CMK (cell line): ENCODE results near the gene ASMTL.
"Not testable (repeated sequence)": the region's sequence is repeated elsewhere in the genome, so short reads cannot be mapped to it uniquely, and the experiment has no call there.

Experiments
- DNase-seq: peaks from one replicate; pipeline ENCODE4 v3.0.0-alpha.2; 2010; ENCODE audit warnings: low read depth

Gene ASMTL

DNA sequence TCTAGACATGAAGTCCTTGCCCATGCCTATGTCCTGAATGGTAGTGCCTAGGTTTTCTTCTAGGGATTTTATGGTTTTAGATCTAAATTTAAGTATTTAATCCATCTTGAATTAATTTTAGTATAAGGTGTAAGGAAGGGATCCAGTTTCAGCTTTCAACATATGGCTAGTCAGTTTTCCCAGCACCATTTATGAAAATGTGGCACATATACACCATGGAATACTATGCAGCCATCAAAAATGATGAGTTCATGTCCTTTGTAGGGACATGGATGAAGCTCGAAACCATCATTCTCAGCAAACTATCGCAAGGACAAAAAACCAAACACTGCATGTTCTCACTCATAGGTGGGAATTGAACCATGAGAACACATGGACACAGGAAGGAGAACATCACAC lies 29.8 kb upstream of the ASMTL start:
- DNase-seq = not testable (repeated sequence)

DNA sequence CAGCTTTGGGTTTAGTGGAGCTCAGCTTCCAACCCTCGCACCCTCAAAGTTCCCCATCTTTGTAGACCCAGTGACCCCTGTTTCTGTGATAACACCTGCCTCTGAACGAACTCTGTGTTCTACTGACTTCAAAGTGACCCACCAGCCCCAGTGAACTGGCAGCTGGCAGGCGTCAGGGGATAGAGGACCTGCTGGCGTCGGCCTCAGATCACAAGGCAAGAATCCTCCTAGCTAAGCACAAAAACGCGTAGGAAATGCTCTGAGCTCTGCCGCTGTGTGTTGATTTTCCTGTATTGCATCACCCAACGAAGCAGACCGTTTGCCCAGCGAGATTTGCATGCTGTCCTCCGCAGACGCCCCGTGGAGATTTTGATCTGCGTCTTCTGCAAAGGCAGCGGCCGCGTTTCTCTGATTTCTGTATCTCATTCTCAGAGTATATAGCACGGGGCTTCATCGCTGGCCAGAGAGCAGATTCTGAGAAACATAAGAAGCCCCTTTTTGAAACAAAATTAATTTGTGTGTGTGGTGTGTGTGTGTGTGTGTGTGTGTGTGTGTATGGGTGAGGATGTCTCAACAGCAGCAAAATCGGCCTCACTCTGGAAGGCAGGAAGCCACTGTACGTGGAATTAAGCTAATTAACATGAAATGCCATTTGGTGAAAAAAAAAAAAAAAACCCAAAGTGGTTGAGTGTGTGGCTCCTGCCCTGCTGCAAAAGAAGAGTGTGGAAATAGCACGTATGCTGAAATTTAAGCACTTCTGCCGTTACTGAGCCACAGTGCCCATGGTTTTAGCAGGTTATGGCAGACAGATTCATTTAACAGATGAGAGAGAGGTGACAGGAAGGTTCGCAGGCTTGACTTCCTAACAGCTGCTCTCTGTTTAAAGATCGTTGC lies 29.2 kb upstream of the ASMTL start:
- no peak for DNase-seq

DNA sequence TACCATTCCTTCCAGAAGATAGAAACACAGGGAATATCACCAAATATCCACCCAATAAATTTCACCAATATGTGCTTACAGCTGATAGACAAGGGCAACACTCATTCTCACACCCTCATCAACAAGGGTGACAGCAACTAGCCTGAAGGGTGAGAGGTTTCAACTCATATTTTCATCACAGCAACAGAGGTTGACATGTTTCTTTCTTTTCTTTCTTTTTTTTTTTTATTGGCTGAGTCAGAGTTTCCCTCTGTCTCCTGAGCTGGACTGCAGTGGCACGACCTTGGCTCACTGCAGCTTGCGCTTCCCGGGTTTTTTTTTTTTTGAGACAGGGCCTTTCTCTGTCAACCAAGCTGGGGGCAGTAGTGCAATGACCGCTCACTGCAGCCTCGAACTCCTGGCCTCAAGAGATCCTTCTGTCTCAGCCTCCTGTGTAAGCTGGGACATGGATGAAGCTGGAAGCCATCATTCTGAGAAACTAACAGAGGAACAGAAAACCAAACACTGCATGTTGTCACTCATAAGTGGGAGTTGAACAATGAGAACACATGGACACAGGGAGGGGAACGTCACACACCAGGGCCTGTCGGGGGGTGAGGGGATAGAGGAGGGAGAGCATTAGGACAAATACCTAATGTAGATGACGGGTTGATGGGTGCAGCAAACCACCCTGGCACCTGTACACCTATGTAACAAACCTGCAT lies 27.5 kb upstream of the ASMTL start:
- DNase-seq = no peak

DNA sequence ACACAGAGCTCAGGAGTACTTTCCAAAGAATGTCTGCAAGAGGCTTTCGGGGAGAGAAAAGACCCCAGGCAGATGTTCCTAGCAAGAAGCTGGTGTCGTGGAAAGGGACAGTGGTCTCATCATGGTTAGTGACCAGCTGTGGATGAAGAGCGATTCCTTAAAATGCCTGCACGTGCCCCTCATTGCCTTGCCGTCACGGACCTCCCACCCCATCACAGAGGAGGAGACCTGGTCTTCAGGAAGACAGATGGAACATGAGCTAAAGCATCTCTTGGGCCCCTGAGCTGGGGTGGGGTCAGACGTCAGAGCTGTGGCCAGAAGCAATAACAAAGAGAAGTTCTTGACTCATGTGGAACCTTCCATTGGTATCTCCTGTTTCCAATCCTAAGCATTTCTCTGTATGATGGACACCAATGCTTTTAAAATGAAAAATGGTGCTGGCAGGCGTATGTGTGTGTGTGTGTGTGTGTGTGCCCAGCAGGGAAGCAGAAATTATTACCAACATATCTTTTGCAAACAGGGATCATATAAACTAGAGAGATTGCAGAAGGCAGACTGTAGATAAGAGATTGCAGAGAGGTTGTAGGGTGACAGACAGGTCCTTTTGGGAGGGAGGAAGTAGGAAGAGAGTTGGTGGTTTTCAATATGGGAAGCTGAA lies 25.2 kb upstream of the ASMTL start:
- no peak for DNase-seq

DNA sequence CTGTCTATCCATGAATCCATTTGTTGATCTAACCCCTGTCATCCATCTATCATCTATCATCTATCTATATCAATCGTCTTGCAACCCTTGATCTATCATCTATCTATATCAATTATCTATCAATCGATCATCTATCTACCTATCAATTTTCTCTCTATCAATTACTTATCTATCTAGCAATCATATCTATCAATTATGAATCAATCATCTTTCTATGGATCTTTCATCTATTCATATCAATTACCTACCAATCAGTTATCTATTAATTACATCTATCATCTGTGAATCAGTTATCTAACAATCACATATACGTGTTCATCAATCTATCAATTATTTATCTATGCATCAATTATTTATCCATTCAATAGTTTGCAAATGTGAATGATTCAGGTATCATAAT lies 24.5 kb upstream of the ASMTL start:
- no peak for DNase-seq

DNA sequence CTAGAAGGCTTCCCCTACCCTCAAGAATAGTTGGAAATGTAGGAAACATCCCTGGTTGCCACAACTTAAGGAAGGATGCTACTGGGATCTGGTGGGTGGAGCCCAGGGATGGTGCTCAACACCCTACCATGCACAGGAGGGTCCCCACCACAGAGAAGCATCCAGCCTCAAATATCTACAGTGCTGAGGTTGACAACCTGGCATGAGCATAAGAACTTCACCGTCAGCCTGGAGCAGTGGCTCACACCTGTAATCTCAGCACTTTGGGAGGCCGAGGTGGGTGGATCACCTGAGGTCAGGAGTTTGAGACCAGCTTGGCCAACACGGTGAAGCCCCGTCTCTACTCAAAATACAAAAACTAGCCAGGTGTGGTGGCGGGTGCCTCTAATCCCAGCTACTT lies 24.0 kb upstream of the ASMTL start:
- no peak for DNase-seq

DNA sequence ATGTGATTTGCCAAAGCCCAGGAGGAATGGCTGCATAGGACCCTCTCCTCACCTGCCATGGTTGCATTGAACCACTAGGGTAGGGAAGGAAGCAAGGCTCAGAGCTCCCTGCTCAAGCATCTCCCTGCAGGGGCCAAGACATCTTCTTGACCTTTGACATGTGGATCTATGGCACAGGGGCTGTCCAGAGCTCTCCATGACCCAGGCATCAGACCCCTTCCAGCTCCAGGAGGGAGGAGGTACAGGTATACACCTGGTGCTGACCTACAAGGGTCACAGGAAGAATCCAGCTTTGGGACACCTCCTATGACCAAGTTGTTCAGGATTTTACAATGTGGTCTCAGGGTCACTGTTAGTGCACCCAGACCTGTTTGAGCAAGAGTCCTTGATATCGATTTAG lies 23.2 kb upstream of the ASMTL start:
- no peak for DNase-seq

DNA sequence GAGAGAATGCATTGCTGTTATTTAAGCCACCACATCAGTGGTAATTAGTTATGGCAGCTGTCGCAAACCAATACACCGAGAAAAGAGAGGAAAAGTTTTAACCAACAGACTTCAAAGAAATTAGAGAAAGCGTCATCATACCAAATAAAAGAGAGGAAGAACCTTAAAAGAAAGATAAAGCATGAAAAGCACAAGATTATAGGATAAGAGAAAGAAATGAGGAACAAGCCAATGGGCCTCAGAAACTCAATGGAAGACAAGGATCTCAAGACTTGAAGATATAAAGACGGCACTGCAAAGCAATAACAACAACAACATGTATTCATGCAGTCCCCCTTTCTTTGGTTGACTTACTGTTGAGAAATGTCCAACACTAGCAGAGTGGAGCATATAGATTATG lies 22.8 kb upstream of the ASMTL start:
- no peak for DNase-seq

DNA sequence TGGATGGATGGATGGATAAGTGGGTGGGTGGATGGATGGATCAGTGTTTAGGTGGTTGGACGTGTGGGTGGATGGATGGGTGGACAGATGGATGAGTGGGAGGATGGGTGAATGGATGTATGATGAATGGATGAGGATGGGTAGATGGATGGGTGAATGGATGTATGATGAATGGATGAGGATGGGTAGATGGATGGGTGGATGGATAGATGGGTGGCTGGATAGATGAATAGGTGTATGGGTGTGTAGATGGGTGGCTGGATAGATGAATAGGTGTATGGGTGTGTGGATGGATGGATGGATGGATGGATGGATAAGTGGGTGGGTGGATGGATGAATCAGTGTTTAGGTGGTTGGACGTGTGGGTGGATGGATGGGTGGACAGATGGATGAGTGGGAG lies 21.9 kb upstream of the ASMTL start:
- not testable (repeated sequence) for DNase-seq

DNA sequence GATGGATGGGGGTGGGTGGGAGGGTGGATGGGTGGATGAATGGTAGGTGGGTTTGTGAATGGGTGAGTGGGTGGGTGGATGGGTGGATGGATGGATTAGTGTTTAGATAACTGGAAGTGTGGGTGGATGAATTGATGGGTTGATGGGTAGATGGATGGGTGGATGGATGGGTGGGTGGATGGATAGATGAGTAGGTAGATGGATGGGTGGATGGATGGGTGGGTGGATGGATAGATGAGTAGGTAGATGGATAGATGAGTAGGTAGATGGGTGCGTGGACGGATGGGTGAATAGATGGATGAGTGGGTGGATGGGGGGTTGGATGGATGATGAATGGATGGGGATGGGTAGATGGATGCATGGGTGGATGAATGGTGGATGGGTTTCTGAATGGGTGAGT lies 20.3 kb upstream of the ASMTL start:
- DNase-seq = no peak

DNA sequence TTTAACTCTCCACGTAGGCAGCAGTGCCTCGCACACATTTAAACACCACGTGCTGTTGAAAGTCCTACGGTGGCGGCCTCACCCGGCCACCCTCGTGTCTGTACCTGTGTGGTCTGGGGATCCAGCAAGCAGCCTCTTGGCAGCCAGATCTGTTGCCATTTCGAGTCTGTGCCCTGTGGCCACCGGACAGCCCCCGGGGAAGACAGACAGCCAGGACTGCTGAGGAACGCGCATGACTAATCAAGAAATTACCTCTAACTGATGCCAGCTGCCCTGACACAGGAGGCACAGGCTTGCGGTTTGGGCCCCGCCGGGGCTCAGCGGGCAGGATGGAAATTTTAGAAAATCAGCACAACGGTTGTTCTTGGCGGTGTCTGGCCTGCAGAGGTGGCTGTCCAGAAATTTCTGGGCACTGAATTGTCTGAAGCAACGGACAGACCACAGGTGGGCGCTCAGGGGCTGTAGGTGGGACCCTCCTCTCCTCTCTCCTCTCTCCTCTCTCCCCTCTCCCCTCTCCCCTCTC lies 15.6 kb upstream of the ASMTL start:
- no peak for DNase-seq

DNA sequence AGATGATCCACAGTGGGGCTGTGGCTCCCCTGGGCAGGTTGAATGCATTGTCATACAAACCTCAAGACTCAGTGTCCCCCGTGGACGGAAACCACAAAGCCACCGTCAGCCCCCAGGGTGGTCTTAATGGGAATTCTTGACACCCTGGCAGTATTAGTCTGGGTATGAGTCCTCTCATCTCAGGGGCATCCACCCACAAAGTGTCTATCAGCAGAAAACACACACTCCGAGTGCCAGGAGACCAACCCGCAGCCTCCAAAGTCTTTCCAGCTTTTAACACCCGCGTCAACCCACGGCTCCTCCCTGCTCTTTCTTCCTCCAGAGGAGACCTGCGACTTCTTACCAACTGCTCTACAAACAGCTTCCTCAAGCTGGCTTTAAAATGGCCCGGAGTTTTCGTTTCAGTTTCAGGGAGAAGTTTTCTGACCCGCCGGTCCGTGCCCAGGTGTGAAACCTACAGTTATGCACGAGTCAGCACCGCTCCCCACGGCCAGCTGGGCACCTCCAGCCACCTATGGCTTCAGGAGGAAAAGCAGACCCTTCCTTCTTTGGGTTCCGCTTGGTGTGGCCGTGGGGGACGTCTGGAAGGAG lies 14.4 kb upstream of the ASMTL start:
- no peak for DNase-seq

DNA sequence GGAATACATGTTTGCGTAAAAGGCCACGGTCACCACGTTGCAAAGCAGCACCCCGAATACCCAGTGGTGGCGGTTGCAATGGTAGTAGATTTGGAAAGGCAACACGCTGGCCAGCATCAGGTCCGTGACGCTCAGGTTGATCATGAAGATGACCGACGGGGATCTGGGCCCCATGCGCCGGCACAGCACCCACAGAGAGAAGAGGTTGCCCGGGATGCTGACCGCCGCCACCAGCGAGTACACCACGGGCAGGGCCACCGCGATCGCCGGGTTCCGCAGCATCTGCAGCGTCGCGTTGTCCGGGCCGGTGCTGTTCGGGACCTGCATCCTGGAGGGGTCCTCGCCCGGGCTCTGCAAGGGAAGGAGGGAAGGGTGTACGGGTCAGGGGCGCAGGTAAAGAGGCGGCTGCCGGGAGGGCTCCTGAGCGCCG lies 13.5 kb upstream of the ASMTL start:
- DNase-seq = no peak

DNA sequence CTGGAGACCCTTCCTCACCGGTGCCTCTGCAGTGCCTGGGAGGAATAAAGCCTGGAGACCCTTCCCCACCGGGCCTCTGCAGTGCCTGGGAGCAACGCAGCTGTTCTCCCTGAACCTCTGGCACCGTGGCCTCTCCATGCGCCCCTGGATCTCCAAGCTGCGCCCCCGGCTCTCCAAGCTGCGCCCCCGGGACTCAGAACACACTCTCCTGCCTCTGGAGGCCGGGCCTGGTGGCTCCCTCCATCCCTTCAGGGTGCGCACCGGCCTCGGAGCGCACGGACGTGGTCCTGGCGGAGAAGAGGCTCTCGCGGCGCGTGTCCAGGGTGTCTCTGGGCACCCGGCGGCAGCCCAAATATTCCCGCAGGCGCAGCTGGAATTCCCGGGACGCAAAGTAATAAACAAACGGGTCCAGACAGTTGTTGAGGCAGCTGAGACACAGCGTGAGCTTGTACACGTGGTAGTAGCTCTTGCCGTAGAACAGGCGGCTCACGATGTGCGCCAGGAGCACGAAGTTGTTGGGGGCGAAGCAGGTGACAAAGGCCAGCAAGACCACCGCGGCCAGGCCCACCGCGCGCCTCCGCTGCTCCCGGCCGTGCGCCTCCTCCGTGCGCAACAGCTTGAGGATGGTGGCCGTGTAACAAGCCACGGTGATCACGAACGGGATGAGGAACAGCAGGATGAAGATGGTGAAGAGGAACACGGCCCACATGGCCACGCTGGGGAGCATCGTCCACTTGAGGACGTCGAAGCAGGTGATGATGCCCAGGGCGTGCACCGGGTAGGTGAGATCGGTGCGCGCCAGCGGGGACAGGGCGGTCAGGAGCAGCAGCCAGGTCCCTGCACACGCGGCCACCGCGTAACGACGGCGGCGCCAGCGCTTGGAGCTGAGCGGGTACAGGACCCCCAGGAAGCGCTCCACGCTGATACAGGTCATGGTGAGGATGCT lies 12.8 kb upstream of the ASMTL start:
- DNase-seq = no peak

DNA sequence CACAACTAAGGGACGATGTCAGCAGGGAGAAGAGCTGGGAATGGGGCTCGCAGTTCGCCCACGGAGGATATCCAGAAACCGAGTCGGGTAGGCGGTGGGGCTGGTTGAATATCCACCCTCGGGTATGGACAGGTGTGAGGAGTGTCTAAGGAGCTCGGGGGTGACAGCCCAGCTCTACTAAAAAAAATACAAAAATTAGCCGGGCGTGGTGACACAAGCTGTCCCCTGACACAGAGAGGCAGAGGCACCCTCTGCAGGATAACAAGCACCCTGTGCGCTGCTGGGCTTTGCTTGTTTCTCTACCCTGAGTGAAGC lies 12.2 kb upstream of the ASMTL start:
- no peak for DNase-seq

DNA sequence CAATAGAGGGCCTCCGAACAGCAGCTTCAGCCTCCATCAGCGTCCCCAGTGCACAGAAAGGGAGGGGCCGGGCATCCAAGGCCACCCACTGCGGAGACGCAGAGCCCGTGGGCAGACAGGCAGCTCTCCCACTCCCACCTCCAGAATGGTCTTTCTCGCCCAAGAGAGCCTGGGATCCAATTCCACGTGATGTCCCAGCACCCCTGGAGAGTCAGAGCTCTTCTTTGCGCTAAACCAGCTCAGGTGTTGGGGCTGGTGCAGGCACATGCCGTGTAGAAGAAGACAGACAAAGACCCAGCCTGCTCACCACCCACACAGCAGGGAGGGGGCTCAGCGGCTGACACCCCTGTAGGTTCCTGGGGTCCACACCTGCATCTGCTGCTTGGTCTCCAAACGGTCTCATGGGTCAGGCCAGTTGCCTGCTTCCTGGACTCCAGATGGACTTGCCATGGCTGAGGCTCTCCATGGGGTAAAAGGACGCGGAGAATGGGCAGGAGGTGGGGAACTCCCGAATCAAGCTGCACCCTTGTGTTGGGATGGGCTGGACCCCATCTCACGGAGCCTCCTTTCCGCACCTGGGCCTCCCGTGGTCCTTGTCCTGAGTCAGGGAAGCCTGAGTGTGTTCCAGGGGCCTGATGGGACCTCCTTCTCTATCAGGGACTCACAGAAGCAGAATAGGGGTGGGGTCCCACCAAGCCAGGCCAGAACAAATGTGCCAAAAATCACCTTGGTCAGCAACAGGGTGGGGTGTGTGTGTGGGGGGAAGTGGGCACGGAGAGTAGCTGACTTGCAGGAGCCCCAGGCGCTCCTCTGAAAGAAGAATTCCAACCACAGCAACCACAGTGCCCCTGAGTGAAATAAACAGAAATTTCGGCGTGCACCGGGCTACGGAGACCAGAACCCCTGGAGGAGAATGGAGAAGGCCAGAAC lies 11.6 kb upstream of the ASMTL start:
- DNase-seq = no peak

DNA sequence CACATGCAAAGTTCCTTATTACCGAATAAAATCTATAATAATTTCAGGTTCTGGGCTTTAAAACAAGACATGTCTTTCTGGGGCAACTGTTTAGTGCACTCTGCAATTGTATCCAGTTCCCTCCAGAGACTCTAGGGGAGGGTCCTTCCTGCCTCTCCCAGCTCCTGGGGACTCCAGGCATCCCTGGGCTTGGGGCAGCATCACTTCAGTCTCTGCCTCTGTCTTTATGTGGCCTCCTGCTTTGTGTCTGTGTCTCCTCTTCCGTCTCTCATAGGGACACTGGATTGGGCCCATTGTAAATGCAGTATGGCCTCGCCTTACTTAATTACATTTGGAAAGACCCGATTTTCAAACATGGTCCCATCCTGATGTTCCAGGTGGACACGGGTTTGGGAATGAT lies 10.9 kb upstream of the ASMTL start:
- DNase-seq = no peak

DNA sequence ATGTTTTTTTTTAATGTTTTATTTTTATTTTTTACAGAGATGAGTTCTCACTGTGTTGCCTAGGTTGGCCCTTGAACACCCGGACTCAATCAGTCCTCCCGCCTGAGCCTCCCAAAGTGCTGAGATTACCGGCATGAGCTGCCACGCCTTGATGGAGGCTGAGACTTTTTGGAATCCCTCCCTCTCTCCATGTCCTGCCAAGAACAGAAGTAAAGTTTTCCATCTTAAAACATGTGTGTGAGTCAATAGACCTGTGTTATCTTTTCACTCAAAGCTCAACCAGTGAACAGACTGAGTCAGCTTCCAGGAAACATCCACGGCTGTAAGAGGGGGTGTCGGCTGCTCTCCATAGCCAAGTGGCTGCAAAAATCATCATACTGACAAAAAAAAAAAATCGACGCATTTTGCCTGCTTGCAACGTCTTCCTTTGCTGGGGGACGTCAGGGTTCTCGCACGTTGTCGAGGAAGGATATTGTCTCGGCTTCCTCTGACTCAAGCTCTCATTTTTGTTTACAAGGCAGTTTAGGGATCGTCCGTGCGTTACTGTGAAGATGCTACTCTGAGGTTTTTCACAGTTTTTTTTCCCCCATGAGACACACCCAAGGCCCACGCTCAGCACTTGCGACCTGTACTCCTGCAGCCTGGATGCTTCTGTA lies 10.0 kb upstream of the ASMTL start:
- no peak for DNase-seq

DNA sequence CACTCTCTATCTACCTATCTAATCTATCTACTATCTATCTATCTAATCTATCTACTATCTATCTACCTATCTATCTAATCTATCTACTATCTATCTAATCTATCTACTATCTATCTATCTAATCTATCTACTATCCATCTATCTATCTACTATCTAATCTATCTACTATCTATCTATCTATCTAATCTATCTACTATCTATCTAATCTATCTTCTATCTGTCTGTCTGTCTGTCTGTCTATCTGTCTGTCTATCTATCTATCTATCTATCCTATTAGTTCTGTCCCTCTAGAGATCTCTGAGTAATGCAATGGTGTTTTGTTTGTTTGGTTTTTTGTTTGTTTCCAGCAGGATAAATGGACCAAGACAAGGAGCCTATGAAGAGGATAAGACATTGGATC lies 9.4 kb upstream of the ASMTL start:
- DNase-seq = no peak

DNA sequence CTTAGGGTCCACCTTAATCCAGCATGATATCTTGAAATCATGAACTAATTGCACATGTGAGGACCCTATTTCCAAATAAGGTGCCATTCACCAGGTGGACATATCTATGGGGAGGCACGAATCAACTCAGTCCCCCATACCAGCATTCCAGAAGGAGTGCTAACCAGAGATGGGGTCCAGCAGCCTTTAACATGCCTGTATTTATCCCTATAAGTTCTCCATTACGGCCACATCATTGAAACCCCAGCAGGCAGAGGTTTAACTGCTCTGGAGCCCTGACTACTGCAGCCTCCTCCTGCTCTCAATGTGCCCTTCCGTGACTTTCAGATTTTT lies 3.2 kb upstream of the ASMTL start:
- no peak for DNase-seq
